Measurements from ENCODE around the gene RNF207. TPM values are rescaled to one million over a fixed set of nuclear protein-coding genes. Genes with fewer than 3 reads are reported as not detected.

Gene RNF207
- total and polyA plus RNA-seq, 4 donors = 3.3 to 13.7 (median 5.8) TPM

- TF ChIP-seq REST (IDR thresholded peaks at IDR 0.05) = no peak
- TF ChIP-seq SP1 (IDR thresholded peaks at IDR 0.05) = no peak
- TF ChIP-seq FOXA2 (IDR thresholded peaks at IDR 0.05) = no peak
These were observed 52.8 kb downstream of the RNF207 start (continued) for GRCh38 chr1:6258675-6259074.

GRCh38 chr1:6259491-6260362 lies 53.8 kb downstream of the RNF207 start:
- Histone ChIP-seq H3K9me3 (ENCODE audit: control insufficient read depth in 4 of 4, low read length in 3 of 4) (no peaks in the 10 kb centered on the region), H3K27ac (ENCODE audit: low read depth in 1 of 2, low read length in 2 of 2) (peak overlapping the region in 1 of 2 donors; percentile 14), H3K36me3 (ENCODE audit: control insufficient read depth in 4 of 4, insufficient read depth in 3 of 4, low read depth in 1 of 4, low read length in 3 of 4) (no peaks in the 10 kb centered on the region), H3K4me1 (ENCODE audit: control insufficient read depth in 4 of 4, insufficient read depth in 4 of 4, low read length in 3 of 4) (peaks cover 11 to 27% (median 20%) of the 10 kb centered on the region in 4 donors), H3K9ac (ENCODE audit: low read depth in 1 of 2, low read length in 2 of 2) (no peak overlapping the region), H3K4me3 (ENCODE audit: low read depth in 1 of 3, low read length in 3 of 3) (peak overlapping the region in 2 of 3 donors; percentile 42 to 67), H3K27me3 (ENCODE audit: control insufficient read depth in 4 of 4, insufficient read depth in 4 of 4, low read length in 3 of 4) (no peaks in the 10 kb centered on the region)
- TF ChIP-seq HNF4G (IDR thresholded peaks at IDR 0.05) = peak; percentile 65
- no peak for TF ChIP-seq FOXA2 (IDR thresholded peaks at IDR 0.05)
- TF ChIP-seq HNF4A (conservative IDR thresholded peaks at IDR 0.05) = peak; percentile 85 to 97
- peak; percentile 83 to 98 for TF ChIP-seq RXRA (IDR thresholded peaks at IDR 0.05)
- peak; percentile 97 for TF ChIP-seq SP1 (IDR thresholded peaks at IDR 0.05)
- WGBS = 4% methylated on average over 46 of the region's 46 CpGs
- peak; percentile 57 for DNase-seq (ENCODE audit: low spot score)

GRCh38 chr1:6260433-6260934 lies 54.6 kb downstream of the RNF207 start:
- no peak overlapping the region for H3K27ac ChIP-seq (ENCODE audit: low read depth in 1 of 2, low read length in 2 of 2)
- no peak overlapping the region for H3K9ac ChIP-seq (ENCODE audit: low read depth in 1 of 2, low read length in 2 of 2)
- TF ChIP-seq TAF1 (conservative IDR thresholded peaks at IDR 0.05) = no peak
- TF ChIP-seq EGR1 (IDR thresholded peaks at IDR 0.05; ENCODE audit: low read depth in 2 of 2) = no peak
- TF ChIP-seq NR2F2 (IDR thresholded peaks at IDR 0.05) = no peak
- no peak for TF ChIP-seq JUND (IDR thresholded peaks at IDR 0.05)
- TF ChIP-seq CTCF (IDR thresholded peaks at IDR 0.05; ENCODE audit: low read depth, low read length, missing input control) = no peak
- TF ChIP-seq FOXA2 (IDR thresholded peaks at IDR 0.05) = no peak
- TF ChIP-seq SP1 (IDR thresholded peaks at IDR 0.05) = no peak
- TF ChIP-seq RXRA (IDR thresholded peaks at IDR 0.05) = no peak
- no peak for TF ChIP-seq ZBTB33 (IDR thresholded peaks at IDR 0.05)
- no peak for TF ChIP-seq FOXA1 (IDR thresholded peaks at IDR 0.05)
- TF ChIP-seq YY1 (IDR thresholded peaks at IDR 0.05) = no peak
- no peaks in the 10 kb centered on the region for H3K27me3 ChIP-seq (ENCODE audit: control insufficient read depth in 4 of 4, insufficient read depth in 4 of 4, low read length in 3 of 4)
- H3K9me3 ChIP-seq (ENCODE audit: control insufficient read depth in 4 of 4, low read length in 3 of 4) = no peaks in the 10 kb centered on the region
- no peak for DNase-seq (ENCODE audit: low spot score)
- 2% methylated on average over 61 of the region's 61 CpGs for WGBS
- H3K4me3 ChIP-seq (ENCODE audit: low read depth in 1 of 3, low read length in 3 of 3) = peak overlapping the region in 2 of 3 donors; percentile 47 to 67
- H3K4me1 ChIP-seq (ENCODE audit: control insufficient read depth in 4 of 4, insufficient read depth in 4 of 4, low read length in 3 of 4) = peaks cover 11 to 27% (median 20%) of the 10 kb centered on the region in 4 donors
- H3K36me3 ChIP-seq (ENCODE audit: control insufficient read depth in 4 of 4, insufficient read depth in 3 of 4, low read depth in 1 of 4, low read length in 3 of 4) = no peaks in the 10 kb centered on the region
